Measurements from ENCODE around the gene MLLT1. TPM values are rescaled to one million over a fixed set of nuclear protein-coding genes. Genes with fewer than 3 reads are reported as not detected.

The MLLT1 gene
- total RNA-seq, 1 experiment from 2014 or later, result 54.9 TPM

- no peak overlapping the region for H3K27ac ChIP-seq (ENCODE audit: insufficient read length, low read depth, low read length)
- peaks cover 4 to 14% of the 10 kb centered on the region in 2 experiments for H3K4me1 Mint-ChIP-seq
- DNase-seq, result no peak
- H3K27me3 ChIP-seq (ENCODE audit: insufficient read depth, low read length), result no peaks in the 10 kb centered on the region
- no peak overlapping the region for H3K4ac ChIP-seq (ENCODE audit: low read depth, low read length)
- no peak overlapping the region for H2BK120ac ChIP-seq (ENCODE audit: low read depth, low read length, poor library complexity, severe bottlenecking)
- no CpG with 5 or more reads among the region's 9 CpGs for WGBS (ENCODE audit: extremely low coverage, insufficient read length, low lambda C conversion rate)
- no peak overlapping the region for H4K8ac ChIP-seq (replicated peaks; ENCODE audit: insufficient read length, low read depth, low read length)
- H3K27ac Mint-ChIP-seq, result no peak overlapping the region
- peaks cover 12% of the 10 kb centered on the region; the same call in 1 of the 2 replicates for H3K79me2 ChIP-seq (ENCODE audit: insufficient read depth, low read length)
- no peak overlapping the region for H3K4me3 Mint-ChIP-seq
- no peak overlapping the region for H3K18ac ChIP-seq (ENCODE audit: insufficient read length, low read depth, low read length)
- H3K9me3 Mint-ChIP-seq, result peaks cover 17% of the 10 kb centered on the region in 2 experiments; a peak in 4 of 5 replicates
- no peaks in the 10 kb centered on the region for H3K23me2 ChIP-seq (ENCODE audit: insufficient read length, low read depth, low read length, poor library complexity, severe bottlenecking)
- H4K91ac ChIP-seq (ENCODE audit: insufficient read length, low read depth, low read length), result no peak overlapping the region
- H3K9me3 ChIP-seq (ENCODE audit: control insufficient read depth, low read depth, low read length), result peaks cover 4% of the 10 kb centered on the region
- H2AK5ac ChIP-seq (ENCODE audit: insufficient read length, low read length), result no peak overlapping the region
- no peak overlapping the region for H3K56ac ChIP-seq (ENCODE audit: insufficient read length, low read depth, low read length)
- no peak overlapping the region for H2BK5ac ChIP-seq (ENCODE audit: insufficient read length, low read length)
- TF ChIP-seq CTCF (conservative IDR thresholded peaks at IDR 0.05), result no peak
- no peak overlapping the region for H2AFZ ChIP-seq (ENCODE audit: low read length)
- H3K4me1 ChIP-seq (ENCODE audit: insufficient read depth, low read length), result no peaks in the 10 kb centered on the region
- H2BK20ac ChIP-seq (ENCODE audit: low read depth, low read length, poor library complexity, severe bottlenecking), result no peak overlapping the region
- no peak overlapping the region for H2BK12ac ChIP-seq (ENCODE audit: insufficient read length, low read depth, low read length)
- H3K4me2 ChIP-seq (ENCODE audit: insufficient read depth, insufficient read length, low read length), result no peak overlapping the region
- H4K20me1 ChIP-seq (ENCODE audit: control insufficient read depth, insufficient read depth, insufficient read length), result no peaks in the 10 kb centered on the region
- H4K5ac ChIP-seq (ENCODE audit: insufficient read length, low read depth, low read length), result no peak overlapping the region
- no peak overlapping the region for H3K23ac ChIP-seq (ENCODE audit: insufficient read length, low read depth, low read length)
- no peak overlapping the region for H2BK15ac ChIP-seq (ENCODE audit: low read depth, low read length)
- H3K27me3 Mint-ChIP-seq (ENCODE audit: low read depth), result no peaks in the 10 kb centered on the region; the same call in 1 of the 2 replicates
- H3K79me1 ChIP-seq (ENCODE audit: insufficient read depth, low read depth, low read length, poor library complexity, severe bottlenecking), result peaks cover 6% of the 10 kb centered on the region
- H3K14ac ChIP-seq (ENCODE audit: insufficient read depth, low read length), result no peak overlapping the region
- H3T11ph ChIP-seq (ENCODE audit: low read length), result no peak overlapping the region
- H3K36me3 Mint-ChIP-seq (ENCODE audit: insufficient read depth in 1 of 3, low read depth in 3 of 3), result peaks cover 33 to 38% (median 37%) of the 10 kb centered on the region in 3 experiments
- no peak overlapping the region for H3K9ac ChIP-seq (ENCODE audit: extremely low read depth, insufficient read length, low read length)
These were observed 30.5 kb downstream of the MLLT1 start for GRCh38 chr19:6249296-6249695.
